Posterior vena cava (tissue), 2 donors: Measurements from ENCODE around the gene BDKRB2. TPM values are rescaled to one million over a fixed set of nuclear protein-coding genes. Genes with fewer than 3 reads are reported as not detected.

Experiments
- DNase-seq: peaks from one replicate; pipeline ENCODE4 v3.0.0-alpha.2; 2020; ENCODE audit warnings: low spot score
- intact Hi-C, 2 donors: fragments of 100-400 bp; cut with DNase I; formaldehyde crosslinking; loops; one replicate each; pipeline versions ENCODE4 v1.14.1 to v1.14.2; 2022 to 2023
- long read RNA-seq, 2 donors: library from polyadenylated mRNA; unstranded; transcript quantifications; one replicate each; pipeline ENCODE4 v2.0.0, GENCODE V29; 2020 to 2021
- total RNA-seq, 2 donors: library from RNA; stranded (reverse); fragmentation: NEBNext Ultra II Directional; extraction: Animal tissue kit (Norgen Biotek cat#: 25700); gene quantifications; one replicate each; pipeline ENCODE4 v1.2.1, GENCODE V29; 2021
- donor health status: DM: yes; HTN: yes; CAD: no.
- donor health status: DM: yes; HTN: yes; CAD: no.

Gene BDKRB2
- total RNA-seq, result 10 to 100 TPM in 1 of 2 donors, 1 to 10 TPM in 1; 4.6 to 10.3 TPM
- long read RNA-seq, donor 1, full-length matches to known transcripts, result 5 of 6 reads
- long read RNA-seq, donor 1, partial matches to known transcripts, result 0 of 6 reads
- long read RNA-seq, donor 1, other reads (novel, unspliced or antisense), result 1 of 6 reads
- long read RNA-seq, donor 2, full-length matches to known transcripts, result 3 of 4 reads
- long read RNA-seq, donor 2, partial matches to known transcripts, result 0 of 4 reads
- long read RNA-seq, donor 2, other reads (novel, unspliced or antisense), result 1 of 4 reads

- DNase-seq, result peak; percentile 87
- intact Hi-C loops, result loop anchor here in 1 of 2 donors (10.0 kb wide), 1 partner anchor 1390 kb away; no protein-coding TSS in a partner anchor
These were observed at the start of gene BDKRB2 for GRCh38 chr14:96204151-96205058. Gene BDKRB2, plus strand, starts transcription at chr14:96204839. Its CDS starts 32,269 bp downstream, at chr14:96237108.

GRCh38 chr14:96154900-96155299 is 49.7 kb upstream of the BDKRB2 start:
- intact Hi-C loops, result no loop called here
- no peak for DNase-seq

- no peak for DNase-seq
- intact Hi-C loops, result no loop called here
These were observed 47.6 kb upstream of the BDKRB2 start for GRCh38 chr14:96156804-96157760.

- no peak for DNase-seq
- intact Hi-C loops, result no loop called here
These were observed 45.9 kb upstream of the BDKRB2 start for GRCh38 chr14:96158735-96159134.

- DNase-seq, result no peak
These were observed 44.3 kb upstream of the BDKRB2 start for GRCh38 chr14:96160076-96160912.

GRCh38 chr14:96160913-96161310 is 43.7 kb upstream of the BDKRB2 start:
- no peak for DNase-seq
- intact Hi-C loops, result no loop called here

More at GRCh38 chr14:96160076-96160912, 44.3 kb upstream of the BDKRB2 start:
- intact Hi-C loops, result no loop called here

- intact Hi-C loops, result no loop called here
- DNase-seq, result no peak
These were observed 43.0 kb upstream of the BDKRB2 start for GRCh38 chr14:96161636-96162035.

- DNase-seq, result no peak
- intact Hi-C loops, result no loop called here
These were observed 42.4 kb upstream of the BDKRB2 start for GRCh38 chr14:96162265-96162664.

- no peak for DNase-seq
These were observed 41.9 kb upstream of the BDKRB2 start for GRCh38 chr14:96162741-96163140.

GRCh38 chr14:96164861-96165490 is 39.7 kb upstream of the BDKRB2 start:
- intact Hi-C loops, result no loop called here
- DNase-seq, result no peak

More at GRCh38 chr14:96162741-96163140, 41.9 kb upstream of the BDKRB2 start:
- intact Hi-C loops, result no loop called here

- intact Hi-C loops, result no loop called here
- DNase-seq, result no peak
These were observed 38.9 kb upstream of the BDKRB2 start for GRCh38 chr14:96165493-96166436.

- intact Hi-C loops, result no loop called here
- DNase-seq, result no peak
These were observed 38.0 kb upstream of the BDKRB2 start for GRCh38 chr14:96166461-96167223.

- intact Hi-C loops, result no loop called here
- DNase-seq, result no peak
These were observed 37.2 kb upstream of the BDKRB2 start for GRCh38 chr14:96167224-96168148.

GRCh38 chr14:96168581-96168980 is 36.1 kb upstream of the BDKRB2 start:
- intact Hi-C loops, result no loop called here
- no peak for DNase-seq

- no peak for DNase-seq
- intact Hi-C loops, result no loop called here
These were observed 33.6 kb upstream of the BDKRB2 start for GRCh38 chr14:96170961-96171592.
